ACC112 (cell line): ENCODE results near the gene CFAP65.

Experiments
- H2AFZ ChIP-seq: fragments of 200-600 bp; sonication (generic); one replicate; pipeline ENCODE4 v1.6.0; 2017; ENCODE audit warnings: antibody characterized with exemption, low read length; ENCODE audit not compliant: unreplicated experiment
- H3K27ac ChIP-seq: fragments of 200-600 bp; sonication (generic); 2 replicates; pipeline ENCODE4 v1.5.1; 2014; ENCODE audit warnings: low read depth, mild to moderate bottlenecking, antibody characterized with exemption, low read length, moderate library complexity
- H3K27me3 ChIP-seq: fragments of 200-600 bp; sonication (generic); 2 replicates; pipeline ENCODE4 v1.6.1; 2014; ENCODE audit warnings: mild to moderate bottlenecking, antibody characterized with exemption, low read length, moderate library complexity, mixed read lengths; ENCODE audit not compliant: insufficient read depth
- H3K36me3 ChIP-seq: fragments of 200-600 bp; sonication (generic); 2 replicates; pipeline ENCODE4 v1.6.1; 2016; ENCODE audit warnings: mild to moderate bottlenecking, antibody characterized with exemption, low read length, moderate library complexity, mixed read lengths; ENCODE audit not compliant: insufficient read depth
- H3K4me1 ChIP-seq: fragments of 200-600 bp; sonication (generic); one replicate; pipeline ENCODE4 v1.6.1; 2016; ENCODE audit warnings: low read length, mixed read lengths; ENCODE audit not compliant: insufficient read depth, unreplicated experiment, control insufficient read depth
- H3K4me3 ChIP-seq: fragments of 200-600 bp; sonication (generic); 2 replicates; pipeline ENCODE4 v1.5.1; 2014; ENCODE audit warnings: mild to moderate bottlenecking, low read depth, low read length
- H3K79me2 ChIP-seq: fragments of 200-600 bp; sonication (generic); one replicate; pipeline ENCODE4 v1.6.0; 2016; ENCODE audit warnings: low read length; ENCODE audit not compliant: control insufficient read depth, unreplicated experiment, insufficient read depth

The CFAP65 gene

DNA sequence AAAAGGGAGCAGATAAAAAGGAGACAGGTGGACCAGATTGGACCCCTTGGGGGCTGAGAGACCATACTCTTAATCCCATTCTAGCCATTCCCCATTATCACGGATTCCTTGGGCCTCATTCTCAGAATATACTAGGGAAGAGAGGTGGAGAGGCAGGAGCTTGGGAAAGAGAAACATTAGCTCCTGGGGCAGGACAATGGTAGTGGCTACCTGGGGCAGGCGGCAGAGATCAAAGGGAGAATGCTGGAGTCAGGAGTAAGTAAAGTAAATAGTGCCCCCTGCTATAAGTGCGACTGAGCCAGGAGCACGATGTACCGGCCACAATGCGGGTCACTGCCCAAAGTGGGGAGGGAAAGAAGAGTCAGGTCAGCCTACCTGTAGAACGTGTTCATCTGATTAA lies 39.8 kb upstream of the CFAP65 start:
- H3K36me3 ChIP-seq: peaks cover 4% of the 10 kb centered on the region; the same call in 1 of the 2 replicates
- no peak overlapping the region for H2AFZ ChIP-seq
- no peak overlapping the region for H3K27ac ChIP-seq
- H3K4me3 ChIP-seq: no peak overlapping the region
- H3K4me1 ChIP-seq: no peaks in the 10 kb centered on the region
- no peaks in the 10 kb centered on the region for H3K27me3 ChIP-seq
- no peaks in the 10 kb centered on the region for H3K79me2 ChIP-seq

- Histone ChIP-seq H3K4me1 (no peaks in the 10 kb centered on the region), H3K4me3 (no peak overlapping the region), H3K79me2 (no peaks in the 10 kb centered on the region), H3K27ac (no peak overlapping the region), H3K27me3 (no peaks in the 10 kb centered on the region), H2AFZ (no peak overlapping the region), H3K36me3 (peaks cover 4% of the 10 kb centered on the region; the same call in 1 of the 2 replicates)
Observed at GRCh38 chr2:219079417-219079816, 38.1 kb upstream of the CFAP65 start.

DNA sequence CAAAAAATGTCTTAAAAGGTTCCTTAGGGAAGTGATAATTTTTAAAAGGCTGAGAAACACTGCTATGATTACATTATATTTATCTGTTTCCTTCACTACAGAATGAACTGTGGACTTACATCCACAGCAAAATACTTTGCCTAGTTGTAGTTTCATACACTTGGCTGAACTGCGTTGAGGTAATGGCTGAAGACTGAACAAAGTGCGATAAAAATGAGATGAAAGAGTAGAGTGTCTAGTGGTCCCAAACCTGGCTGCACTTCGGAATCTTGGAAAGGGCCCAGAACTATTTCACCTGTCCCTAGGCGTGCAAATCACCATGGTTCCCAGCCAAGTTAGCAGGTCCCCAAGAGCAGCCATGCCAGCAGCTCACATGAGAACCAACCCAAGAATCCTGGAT lies 37.6 kb upstream of the CFAP65 start:
- Histone ChIP-seq H3K79me2 (no peaks in the 10 kb centered on the region), H3K36me3 (peaks cover 4% of the 10 kb centered on the region; the same call in 1 of the 2 replicates), H2AFZ (no peak overlapping the region), H3K27ac (no peak overlapping the region), H3K4me3 (no peak overlapping the region), H3K27me3 (no peaks in the 10 kb centered on the region), H3K4me1 (no peaks in the 10 kb centered on the region)

DNA sequence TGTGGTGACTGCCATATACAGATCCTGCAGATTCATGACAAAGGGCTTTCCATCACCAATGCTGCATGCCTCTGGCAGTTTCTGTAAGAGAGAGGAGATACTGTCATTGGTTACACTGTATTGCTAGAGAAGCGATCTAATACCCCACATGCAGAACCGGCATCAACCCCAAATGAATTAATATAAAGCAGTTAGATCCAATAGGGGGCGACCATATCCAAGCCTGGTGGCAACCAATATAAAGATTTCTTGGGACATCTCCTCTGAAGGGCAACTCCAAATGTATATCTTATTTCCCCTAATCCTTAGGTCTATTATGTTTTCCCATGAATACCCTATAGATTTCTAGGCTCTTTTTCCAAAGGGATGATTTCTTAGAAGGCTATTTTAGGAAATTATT lies 36.8 kb upstream of the CFAP65 start:
- Histone ChIP-seq H3K36me3 (peaks cover 4% of the 10 kb centered on the region; the same call in 1 of the 2 replicates), H3K27me3 (no peaks in the 10 kb centered on the region), H3K27ac (no peak overlapping the region), H3K4me3 (no peak overlapping the region), H3K4me1 (no peaks in the 10 kb centered on the region), H2AFZ (no peak overlapping the region), H3K79me2 (no peaks in the 10 kb centered on the region)

DNA sequence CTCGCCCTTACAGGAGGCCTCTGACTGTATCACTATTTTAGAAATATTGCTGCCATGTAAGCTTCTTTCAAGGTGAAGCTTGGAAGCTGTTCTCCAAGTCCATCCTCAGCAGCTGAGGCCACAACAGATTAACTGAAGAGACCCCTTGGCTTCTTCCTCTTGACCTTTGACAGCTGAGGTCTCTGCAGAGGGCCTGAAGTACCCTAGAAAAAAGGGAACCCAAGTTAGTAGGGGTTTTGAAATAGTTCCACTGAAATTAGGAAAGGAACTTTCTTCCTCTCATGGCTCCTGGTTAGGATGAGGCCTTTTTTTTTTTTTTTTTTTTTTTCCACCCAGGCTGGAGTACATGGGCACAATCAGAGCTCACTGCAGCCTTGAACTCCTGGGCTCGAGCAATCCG lies 34.9 kb upstream of the CFAP65 start:
- H3K36me3 ChIP-seq: peaks cover 4% of the 10 kb centered on the region; the same call in 1 of the 2 replicates
- H3K4me1 ChIP-seq: no peaks in the 10 kb centered on the region
- H3K79me2 ChIP-seq: no peaks in the 10 kb centered on the region
- no peaks in the 10 kb centered on the region for H3K27me3 ChIP-seq
- no peak overlapping the region for H3K4me3 ChIP-seq
- no peak overlapping the region for H3K27ac ChIP-seq
- H2AFZ ChIP-seq: no peak overlapping the region

GRCh38 chr2:219073413-219074129 lies 32.3 kb upstream of the CFAP65 start:
- H3K27ac ChIP-seq: no peak overlapping the region
- H3K27me3 ChIP-seq: no peaks in the 10 kb centered on the region
- H3K36me3 ChIP-seq: peaks cover 4% of the 10 kb centered on the region; the same call in 1 of the 2 replicates
- H3K4me3 ChIP-seq: no peak overlapping the region
- H3K4me1 ChIP-seq: no peaks in the 10 kb centered on the region
- no peak overlapping the region for H2AFZ ChIP-seq
- H3K79me2 ChIP-seq: no peaks in the 10 kb centered on the region

DNA sequence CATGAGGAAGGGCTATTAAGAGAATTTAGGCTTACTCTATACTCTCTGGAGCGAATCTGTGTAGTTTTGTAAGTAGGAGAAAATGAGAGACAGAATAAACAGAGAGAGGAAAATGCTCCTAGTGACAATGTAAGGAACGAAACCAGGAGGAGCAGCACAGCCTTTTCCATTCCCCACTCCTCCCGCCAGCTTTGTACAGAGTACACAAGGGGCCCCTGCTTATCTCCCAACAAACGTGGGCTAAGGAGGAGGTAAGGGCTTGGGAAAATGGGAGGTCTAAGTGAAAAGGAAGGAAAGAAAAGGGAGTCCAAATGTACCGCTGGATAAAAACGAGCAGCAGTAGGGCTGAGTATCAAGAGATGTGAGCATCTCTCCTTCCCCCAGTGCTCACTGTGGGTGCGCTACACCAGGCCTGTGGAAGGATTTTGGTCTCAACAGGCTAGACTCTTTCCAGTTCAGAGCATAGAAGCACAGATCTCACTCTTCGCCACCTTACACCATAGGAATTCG lies 31.5 kb upstream of the CFAP65 start:
- Histone ChIP-seq H3K4me3 (no peak overlapping the region), H3K36me3 (peaks cover 4% of the 10 kb centered on the region; the same call in 1 of the 2 replicates), H3K79me2 (no peaks in the 10 kb centered on the region), H3K27me3 (no peaks in the 10 kb centered on the region), H3K27ac (no peak overlapping the region), H2AFZ (no peak overlapping the region), H3K4me1 (no peaks in the 10 kb centered on the region)

- Histone ChIP-seq H3K36me3 (no peaks in the 10 kb centered on the region), H3K27ac (no peak overlapping the region), H3K4me3 (no peak overlapping the region), H2AFZ (no peak overlapping the region), H3K79me2 (no peaks in the 10 kb centered on the region), H3K4me1 (no peaks in the 10 kb centered on the region), H3K27me3 (no peaks in the 10 kb centered on the region)
Observed at GRCh38 chr2:219071131-219071816, 30.0 kb upstream of the CFAP65 start.

DNA sequence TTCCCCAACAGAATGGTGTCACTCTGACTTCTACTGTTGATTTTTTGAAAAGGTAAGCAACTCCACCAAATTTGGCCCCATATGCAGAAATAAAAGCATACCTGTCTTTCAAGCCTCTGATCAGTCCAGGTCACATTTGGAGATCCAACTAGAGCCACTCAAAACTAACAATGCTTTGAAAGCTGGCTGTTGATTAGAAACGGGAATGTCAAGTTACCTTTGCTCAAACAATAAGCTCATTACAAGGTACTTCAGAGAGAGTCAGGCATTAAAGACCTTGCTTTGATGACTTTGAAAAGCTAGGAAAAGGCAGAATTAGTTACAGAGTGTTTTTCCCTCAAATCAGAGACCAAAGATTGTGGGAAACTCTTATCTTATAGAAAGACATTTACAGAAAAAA lies 24.2 kb upstream of the CFAP65 start:
- Histone ChIP-seq H3K4me1 (no peaks in the 10 kb centered on the region), H3K36me3 (no peaks in the 10 kb centered on the region), H3K27me3 (peaks cover 32% of the 10 kb centered on the region), H3K27ac (no peak overlapping the region), H2AFZ (no peak overlapping the region), H3K4me3 (no peak overlapping the region), H3K79me2 (no peaks in the 10 kb centered on the region)

DNA sequence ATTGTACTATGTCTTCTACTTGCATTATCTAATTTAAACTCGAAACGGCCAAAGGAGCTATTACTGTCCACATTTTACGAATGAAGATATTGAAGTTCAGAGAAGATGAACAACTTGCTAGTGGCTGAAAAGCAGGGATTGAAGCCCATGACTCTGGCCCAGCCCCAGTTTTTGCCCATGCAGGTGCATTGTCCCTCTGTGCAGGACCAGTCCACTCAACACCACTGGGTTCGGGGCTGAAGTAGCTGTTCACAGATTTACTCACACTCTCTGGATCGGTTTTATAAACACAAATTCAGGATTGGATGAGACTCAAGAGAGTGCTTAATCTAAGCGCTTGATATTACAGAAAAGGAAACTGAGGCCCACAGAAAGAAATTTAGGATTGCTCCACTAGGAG lies 20.8 kb upstream of the CFAP65 start:
- Histone ChIP-seq H3K36me3 (no peaks in the 10 kb centered on the region), H3K27ac (no peak overlapping the region), H2AFZ (no peak overlapping the region), H3K4me1 (peaks cover 9% of the 10 kb centered on the region), H3K4me3 (no peak overlapping the region), H3K79me2 (no peaks in the 10 kb centered on the region), H3K27me3 (peaks cover 64% of the 10 kb centered on the region)
